Esophagus muscularis mucosa (tissue), 4 donors: ENCODE data around the gene GPA33. TPM values are rescaled to one million over a fixed set of nuclear protein-coding genes. Genes with fewer than 3 reads are reported as not detected.

ENCODE experiments used
- DNase-seq: peaks from one replicate; pipeline ENCODE4 v3.0.0-alpha.2; 2017; ENCODE audit errors: extremely low spot score
- H3K27ac ChIP-seq, 4 donors: fragments of 200-600 bp; sonication (generic); replicated peaks in 1 of 4; 1 replicate in 3 of 4; 2 replicates in 1 of 4; pipeline ENCODE4 v1.5.1; 2016 to 2019; ENCODE audit warnings: mild to moderate bottlenecking in 1 of 4
- H3K27me3 ChIP-seq, 4 donors: fragments of 200-600 bp; sonication (generic); one replicate each; pipeline versions ENCODE4 v1.5.1 to v1.6.0; 2016 to 2019
- H3K36me3 ChIP-seq, 4 donors: fragments of 200-600 bp; sonication (generic); one replicate each; pipeline ENCODE4 v1.5.1; 2016 to 2019
- H3K4me1 ChIP-seq, 4 donors: fragments of 200-600 bp; sonication (generic); one replicate each; pipeline ENCODE4 v1.5.1; 2016 to 2019
- H3K4me3 ChIP-seq, 4 donors: fragments of 200-600 bp; sonication (generic); 1 replicate in 2 of 4; 2 replicates in 2 of 4; pipeline ENCODE4 v1.5.1; 2016 to 2019; ENCODE audit warnings: mild to moderate bottlenecking in 4 of 4, moderate library complexity in 1 of 4
- H3K9me3 ChIP-seq, 4 donors: fragments of 200-600 bp; sonication (generic); 1 replicate in 3 of 4; 2 replicates in 1 of 4; pipeline ENCODE4 v1.5.1; 2016 to 2019
- CTCF ChIP-seq, 3 experiments: fragments of 200-600 bp in 2 of 3; fragments of 450-650 bp in 1 of 3; sonication (generic) in 2 of 3; IDR thresholded peaks; one replicate each; pipeline ENCODE4 v1.5.1; 2017 to 2019; ENCODE audit warnings: antibody characterized with exemption in 3 of 3, mild to moderate bottlenecking in 2 of 3, moderate library complexity in 1 of 3
- EP300 ChIP-seq: sonication (generic); formaldehyde crosslinking; IDR thresholded peaks from one replicate; pipeline ENCODE4 v1.6.1; 2017; ENCODE audit warnings: antibody characterized with exemption
- POLR2A ChIP-seq: fragments of 450-650 bp; IDR thresholded peaks from one replicate; pipeline ENCODE4 v1.6.1; 2017; ENCODE audit warnings: antibody characterized with exemption, moderate library complexity, mild to moderate bottlenecking, low read depth
- POLR2AphosphoS5 ChIP-seq, 2 donors: sonication (generic); formaldehyde crosslinking; IDR thresholded peaks; one replicate each; pipeline ENCODE4 v1.6.1; 2017; ENCODE audit warnings: antibody characterized with exemption in 2 of 2
- WGBS: methylation state at CpG from one replicate; pipeline ENCODE4 v1.1.5; 2018; 5-methylcytosine and 5-hydroxymethylcytosine counted together
- intact Hi-C: fragments of 100-400 bp; cut with DNase I; formaldehyde crosslinking; loops from one replicate; pipeline ENCODE4 v1.15.1; 2023
- total RNA-seq, 4 donors: library from RNA; depleted of rRNA; stranded (reverse); fragments of >200 nt; gene quantifications; one replicate each; pipeline versions ENCODE4 v1.1.0 to v1.2.1, GENCODE V29; 2016

The GPA33 gene
- total RNA-seq, 4 donors from 2014 or later: 0.57 TPM; not detected in 3

- TF ChIP-seq POLR2A: no peak
- TF ChIP-seq POLR2AphosphoS5 (IDR thresholded peaks at IDR 0.05): no peak
- no peak for TF ChIP-seq CTCF (IDR thresholded peaks at IDR 0.05)
- TF ChIP-seq EP300: no peak
These were observed 74.0 kb downstream of the GPA33 start for GRCh38 chr1:167016100-167016750.

GRCh38 chr1:167013108-167013929 is 76.9 kb downstream of the GPA33 start:
- H3K27me3 ChIP-seq: no peaks in the 10 kb centered on the region
- WGBS: 70% methylated on average over 8 of the region's 8 CpGs
- no peaks in the 10 kb centered on the region for H3K36me3 ChIP-seq
- TF ChIP-seq CTCF (IDR thresholded peaks at IDR 0.05) (no peak), POLR2A (no peak), EP300 (no peak), POLR2AphosphoS5 (IDR thresholded peaks at IDR 0.05) (no peak)
- DNase-seq: no peak
- H3K27ac ChIP-seq: no peak overlapping the region
- no peaks in the 10 kb centered on the region for H3K4me1 ChIP-seq
- intact Hi-C loops: no loop called here
- H3K9me3 ChIP-seq: no peaks in the 10 kb centered on the region
- no peak overlapping the region for H3K4me3 ChIP-seq

More at GRCh38 chr1:167016100-167016750, 74.0 kb downstream of the GPA33 start:
- Histone ChIP-seq H3K4me1 (no peaks in the 10 kb centered on the region), H3K27me3 (no peaks in the 10 kb centered on the region), H3K9me3 (no peaks in the 10 kb centered on the region), H3K36me3 (no peaks in the 10 kb centered on the region), H3K27ac (no peak overlapping the region), H3K4me3 (no peak overlapping the region)
- intact Hi-C loops: no loop called here
- no peak for DNase-seq
- 45% methylated on average over 6 of the region's 6 CpGs for WGBS

DNA sequence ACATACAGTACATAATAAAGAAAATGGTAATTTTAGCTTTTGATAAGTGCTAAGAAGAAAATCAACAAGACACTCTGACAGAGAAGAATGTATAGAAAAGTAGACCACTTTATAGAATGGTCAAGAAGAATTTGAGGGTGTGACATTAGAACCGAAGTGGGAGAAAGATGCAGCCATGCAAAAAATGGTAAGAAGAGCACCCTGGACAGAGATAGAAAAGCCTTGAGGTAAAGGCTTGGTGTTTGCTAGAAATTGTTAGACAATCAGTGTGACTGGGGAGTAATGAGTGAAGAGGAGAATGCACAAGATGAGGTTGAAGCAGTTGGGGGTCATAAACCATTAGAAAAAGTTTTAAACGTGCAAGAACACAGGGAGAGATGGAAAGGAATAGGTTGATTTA is 77.6 kb downstream of the GPA33 start:
- DNase-seq: no peak
- Histone ChIP-seq H3K4me3 (no peak overlapping the region), H3K9me3 (no peaks in the 10 kb centered on the region), H3K27ac (no peak overlapping the region), H3K36me3 (no peaks in the 10 kb centered on the region), H3K4me1 (no peaks in the 10 kb centered on the region), H3K27me3 (no peaks in the 10 kb centered on the region)
- TF ChIP-seq EP300: no peak
- TF ChIP-seq POLR2A: no peak
- no peak for TF ChIP-seq CTCF (IDR thresholded peaks at IDR 0.05)
- TF ChIP-seq POLR2AphosphoS5 (IDR thresholded peaks at IDR 0.05): no peak
- intact Hi-C loops: no loop called here
- 84% methylated on average over 2 of the region's 2 CpGs for WGBS

DNA sequence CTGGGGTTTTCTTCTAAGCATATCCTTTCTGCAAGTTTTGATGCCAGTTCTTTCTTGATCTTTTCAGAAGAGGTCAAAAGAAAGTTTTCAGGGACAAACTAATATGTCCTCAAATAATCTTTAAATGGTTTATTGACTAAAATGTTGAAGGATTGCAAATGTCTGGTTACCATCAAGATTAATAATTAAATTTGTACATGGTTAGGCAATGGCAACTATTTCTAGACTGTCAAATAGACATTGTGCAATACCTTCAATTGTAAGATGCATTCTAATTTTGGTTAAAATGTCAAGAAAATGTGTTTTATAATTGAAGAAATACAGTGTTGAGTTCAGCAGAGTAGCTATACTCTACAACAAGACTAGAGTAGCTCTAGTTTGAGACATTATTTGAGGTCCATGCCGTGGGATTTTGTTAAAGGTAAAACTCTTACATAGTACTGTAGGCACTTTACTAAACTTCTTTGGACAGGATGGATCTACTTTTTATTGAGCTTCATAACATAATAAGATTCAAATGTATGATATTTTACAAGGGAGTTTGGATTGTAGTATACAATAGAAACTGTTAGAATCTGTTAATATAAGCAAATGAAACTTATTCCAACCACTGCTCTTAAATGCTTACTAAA is 78.5 kb downstream of the GPA33 start:
- Histone ChIP-seq H3K27me3 (no peaks in the 10 kb centered on the region), H3K36me3 (no peaks in the 10 kb centered on the region), H3K4me1 (no peaks in the 10 kb centered on the region), H3K9me3 (no peaks in the 10 kb centered on the region), H3K27ac (no peak overlapping the region), H3K4me3 (no peak overlapping the region)
- DNase-seq: no peak
- intact Hi-C loops: no loop called here
- TF ChIP-seq CTCF (IDR thresholded peaks at IDR 0.05): no peak
- no peak for TF ChIP-seq EP300
- TF ChIP-seq POLR2AphosphoS5 (IDR thresholded peaks at IDR 0.05): no peak
- no peak for TF ChIP-seq POLR2A
- WGBS: 83% methylated on average over 1 of the region's 1 CpG
